A549 (cell line): ENCODE measurements around the gene GPATCH4. TPM values are rescaled to one million over a fixed set of nuclear protein-coding genes. Genes with fewer than 3 reads are reported as not detected.

Source experiments
- ATAC-seq, 2 experiments: fragments of 200-7000 bp in 1 of 2; fragments of >200 bp in 1 of 2; cut with Nextera tagmentation in 1 of 2; cut with Tn5 transposase in 1 of 2; 3 replicates each; pipeline versions ENCODE4 v1.8.0 to v1.9.1; 2018 to 2020; ENCODE audit warnings: mild to moderate bottlenecking in 1 of 2, moderate library complexity in 1 of 2
- CTCF ChIA-PET: fragments of 300-600 bp; sonication (Branson Sonifier 250); formaldehyde crosslinking; extraction: SDS; loops from one replicate; lab custom pipeline; 2021; ENCODE audit warnings: antibody characterized with exemption, inconsistent platforms; lab: Yijun Ruan, JAX
- POLR2A ChIA-PET: fragments of 350-600 bp; formaldehyde crosslinking; extraction: SDS; loops from one replicate; lab custom pipeline; 2021; ENCODE audit warnings: antibody characterized with exemption, inconsistent platforms; lab: Yijun Ruan, JAX
- DNase-seq, 2 experiments: peaks; one replicate each; pipeline versions ENCODE4 v3.0.0 to v3.0.0-alpha.2; 2011 to 2016; ENCODE audit warnings: low read depth in 1 of 2, low spot score in 1 of 2
- FAIRE-seq: peaks from 2 replicates; lab custom pipeline; 2011; peaks lifted over from hg19 to GRCh38; lab: Jason Lieb, UNC
- H3K27ac ChIP-seq, 2 experiments: fragments of >200 bp; sonication (Bioruptor Twin); formaldehyde crosslinking; 3 replicates each; pipeline ENCODE4 v1.5.1; 2016 to 2017
- H3K4me1 ChIP-seq: fragments of >200 bp; sonication (Bioruptor Twin); formaldehyde crosslinking; 3 replicates; pipeline ENCODE4 v1.6.1; 2016
- H3K4me2 ChIP-seq: fragments of >200 bp; sonication (Bioruptor Twin); formaldehyde crosslinking; 3 replicates; pipeline ENCODE4 v1.6.1; 2016
- H3K4me3 ChIP-seq: fragments of >200 bp; sonication (Bioruptor Twin); formaldehyde crosslinking; 3 replicates; pipeline ENCODE4 v1.5.1; 2016
- H3K9me3 ChIP-seq: fragments of >200 bp; sonication (Bioruptor Twin); formaldehyde crosslinking; 3 replicates; pipeline ENCODE4 v1.6.1; 2016
- CBX2 ChIP-seq: fragments of 200-600 bp; sonication (generic); IDR thresholded peaks from 2 replicates; pipeline ENCODE4 v1.6.1; 2016; ENCODE audit warnings: low read depth, mild to moderate bottlenecking, borderline replicate concordance
- CHD4 ChIP-seq: fragments of 200-600 bp; sonication (generic); IDR thresholded peaks from 2 replicates; pipeline ENCODE4 v1.6.1; 2016; ENCODE audit warnings: antibody characterized with exemption, mild to moderate bottlenecking, borderline replicate concordance
- EHMT2 ChIP-seq: fragments of 200-600 bp; sonication (generic); IDR thresholded peaks from 2 replicates; pipeline ENCODE4 v1.6.1; 2016; ENCODE audit warnings: antibody characterized with exemption, low read depth, mild to moderate bottlenecking, moderate library complexity
- ESRRA ChIP-seq: fragments of 150-350 bp; IDR thresholded peaks from 2 replicates; pipeline ENCODE4 v1.6.1; 2014; ENCODE audit warnings: mild to moderate bottlenecking, low read length, borderline replicate concordance
- FOSL2 ChIP-seq, 2 experiments: fragments of 450-650 bp in 1 of 2; fragments of >200 bp in 1 of 2; sonication (Bioruptor Twin) in 1 of 2; formaldehyde crosslinking; IDR thresholded peaks; 2 replicates each; pipeline versions ENCODE4 v1.5.0 to v1.6.1; 2016 to 2020; ENCODE audit warnings: mild to moderate bottlenecking in 1 of 2, moderate library complexity in 1 of 2
- GATA3 ChIP-seq: IDR thresholded peaks from 2 replicates; pipeline ENCODE4 v1.6.1; 2012; ENCODE audit warnings: borderline replicate concordance
- HDAC2 ChIP-seq: fragments of 200-600 bp; sonication (generic); IDR thresholded peaks from 2 replicates; pipeline ENCODE4 v1.6.1; 2016
- HEYL ChIP-seq: fragments of 250-450 bp; sonication (Bioruptor Pico); IDR thresholded peaks from 2 replicates; pipeline ENCODE4 v1.8.0; 2021; ENCODE audit warnings: mild to moderate bottlenecking, moderate library complexity
- JUN ChIP-seq, 2 experiments: fragments of >200 bp; sonication (Bioruptor Twin); formaldehyde crosslinking; IDR thresholded peaks; 2 replicates in 1 of 2; 3 replicates in 1 of 2; pipeline ENCODE4 v1.6.1; 2016 to 2017
- JUNB ChIP-seq: fragments of >200 bp; sonication (Bioruptor Twin); formaldehyde crosslinking; IDR thresholded peaks from 2 replicates; pipeline ENCODE4 v1.6.1; 2016
- KDM1A ChIP-seq: fragments of 200-600 bp; sonication (generic); IDR thresholded peaks from 2 replicates; pipeline ENCODE4 v1.6.1; 2016; ENCODE audit warnings: low read depth, mild to moderate bottlenecking
- KDM5A ChIP-seq: fragments of 200-600 bp; sonication (generic); IDR thresholded peaks from 2 replicates; pipeline ENCODE4 v1.6.1; 2016; ENCODE audit warnings: antibody characterized with exemption, mild to moderate bottlenecking
- MAFK ChIP-seq: fragments of 450-650 bp; IDR thresholded peaks from 2 replicates; pipeline ENCODE4 v1.6.1; 2014; ENCODE audit not compliant: partially characterized antibody
- MAZ ChIP-seq: fragments of 150-350 bp; IDR thresholded peaks from 2 replicates; pipeline ENCODE4 v1.6.1; 2014; ENCODE audit warnings: antibody characterized with exemption, low read depth, low read length, borderline replicate concordance
- MYC ChIP-seq: IDR thresholded peaks from 2 replicates; pipeline ENCODE4 v1.6.1; 2012; ENCODE audit warnings: mild to moderate bottlenecking, inconsistent platforms, low read length, improper control_type of control experiment, borderline replicate concordance
- NPAS2 ChIP-seq: fragments of 250-450 bp; sonication (Bioruptor Pico); IDR thresholded peaks from 2 replicates; pipeline ENCODE4 v1.8.0; 2022; ENCODE audit warnings: mild to moderate bottlenecking, moderate library complexity, borderline replicate concordance
- POLR2AphosphoS2 ChIP-seq: conservative IDR thresholded peaks from 2 replicates; pipeline ENCODE4 v1.6.1; 2012; ENCODE audit warnings: low read length, improper control_type of control experiment, inconsistent platforms
- RARB ChIP-seq: fragments of 250-450 bp; sonication (Bioruptor Pico); IDR thresholded peaks from 2 replicates; pipeline ENCODE4 v1.8.0; 2021; ENCODE audit warnings: mild to moderate bottlenecking, moderate library complexity
- SMC3 ChIP-seq: fragments of >200 bp; sonication (Bioruptor Twin); formaldehyde crosslinking; IDR thresholded peaks from 3 replicates; pipeline ENCODE4 v1.6.1; 2018; ENCODE audit warnings: inconsistent platforms
- SREBF2 ChIP-seq: fragments of 450-650 bp; IDR thresholded peaks from 2 replicates; pipeline ENCODE4 v1.6.1; 2014; ENCODE audit warnings: mild to moderate bottlenecking, moderate library complexity
- ZC3H11A ChIP-seq: fragments of 450-650 bp; IDR thresholded peaks from 2 replicates; pipeline ENCODE4 v1.6.1; 2014; ENCODE audit warnings: antibody characterized with exemption, mild to moderate bottlenecking
- ZFP36 ChIP-seq: fragments of 450-650 bp; IDR thresholded peaks from 2 replicates; pipeline ENCODE4 v1.6.1; 2014; ENCODE audit warnings: borderline replicate concordance; ENCODE audit not compliant: partially characterized antibody
- ZNF302 ChIP-seq: fragments of 250-450 bp; sonication (Bioruptor Pico); IDR thresholded peaks from 2 replicates; pipeline ENCODE4 v1.9.0; 2021; ENCODE audit warnings: inconsistent platforms, mild to moderate bottlenecking, moderate library complexity
- WGBS: methylation state at CpG from one replicate; pipeline ENCODE4 v1.1.6; 2017; ENCODE audit errors: missing lambda C conversion rate; 5-methylcytosine and 5-hydroxymethylcytosine counted together
- polyA minus RNA-seq: library from RNA; depleted of rRNA, polyadenylated mRNA; stranded (reverse); fragments of >200 nt; gene quantifications from 2 replicates; pipeline ENCODE4 v1.2.3, GENCODE V29; 2011; rRNA and poly(A)+ RNA removed
- polyA plus RNA-seq, 4 experiments: library from polyadenylated mRNA; depleted of rRNA in 3 of 4; stranded (reverse); fragments of >200 nt; fragmentation: RNase III in 1 of 4; extraction: RNeasy Plus Mini Kit Qiagen cat#74134 plus additional on column Dnase treatment in 1 of 4; gene quantifications; 2 replicates in 3 of 4; 3 replicates in 1 of 4; pipeline ENCODE4 v1.2.3, GENCODE V29; 2011 to 2017
- TF ChIP-seq, protein P1 (sequence below): fragments of 250-450 bp; sonication (Bioruptor Pico); IDR thresholded peaks from 2 replicates; pipeline ENCODE4 v1.5.0; 2020; ENCODE audit warnings: low read depth, mild to moderate bottlenecking, moderate library complexity
- TF ChIP-seq, protein P2 (sequence below): IDR thresholded peaks from 2 replicates; pipeline ENCODE4 v1.6.1; 2012
- TF ChIP-seq, protein P3 (sequence below): fragments of >200 bp; sonication (Bioruptor Twin); formaldehyde crosslinking; IDR thresholded peaks from 2 replicates; pipeline ENCODE4 v1.6.1; 2016
- TF ChIP-seq, protein P4 (sequence below): fragments of 200-600 bp; sonication (generic); IDR thresholded peaks from 2 replicates; pipeline ENCODE4 v1.6.1; 2016; ENCODE audit warnings: antibody characterized with exemption, mild to moderate bottlenecking, moderate library complexity
- TF ChIP-seq, protein P5 (sequence below): fragments of 250-450 bp; sonication (Bioruptor Pico); IDR thresholded peaks from 2 replicates; pipeline ENCODE4 v1.5.0; 2021; ENCODE audit warnings: mild to moderate bottlenecking, moderate library complexity, borderline replicate concordance
- TF ChIP-seq, protein P6 (sequence below): IDR thresholded peaks from 2 replicates; pipeline ENCODE4 v1.6.1; 2012
- TF ChIP-seq, protein P7 (sequence below): fragments of 450-650 bp; IDR thresholded peaks from 2 replicates; pipeline ENCODE4 v1.6.1; 2014; ENCODE audit warnings: antibody characterized with exemption

The GPATCH4 gene
- 68.1 and 76.1 TPM in 2 replicates for polyA plus RNA-seq (2011; rRNA removed)
- 40.7 and 41.4 TPM in 2 replicates for polyA plus RNA-seq (2012; cell fraction: cytosol; rRNA removed)
- polyA plus RNA-seq (2012; cell fraction: nucleus; rRNA removed): 23.6 and 28.2 TPM in 2 replicates
- polyA plus RNA-seq (2017; fragmentation: RNase III; extraction: RNeasy Plus Mini Kit Qiagen cat#74134 plus additional on column Dnase treatment): 85.2 to 94.7 TPM (median 85.3 TPM) in 3 replicates
- polyA minus RNA-seq: 64.1 and 79.6 TPM in 2 replicates

DNA sequence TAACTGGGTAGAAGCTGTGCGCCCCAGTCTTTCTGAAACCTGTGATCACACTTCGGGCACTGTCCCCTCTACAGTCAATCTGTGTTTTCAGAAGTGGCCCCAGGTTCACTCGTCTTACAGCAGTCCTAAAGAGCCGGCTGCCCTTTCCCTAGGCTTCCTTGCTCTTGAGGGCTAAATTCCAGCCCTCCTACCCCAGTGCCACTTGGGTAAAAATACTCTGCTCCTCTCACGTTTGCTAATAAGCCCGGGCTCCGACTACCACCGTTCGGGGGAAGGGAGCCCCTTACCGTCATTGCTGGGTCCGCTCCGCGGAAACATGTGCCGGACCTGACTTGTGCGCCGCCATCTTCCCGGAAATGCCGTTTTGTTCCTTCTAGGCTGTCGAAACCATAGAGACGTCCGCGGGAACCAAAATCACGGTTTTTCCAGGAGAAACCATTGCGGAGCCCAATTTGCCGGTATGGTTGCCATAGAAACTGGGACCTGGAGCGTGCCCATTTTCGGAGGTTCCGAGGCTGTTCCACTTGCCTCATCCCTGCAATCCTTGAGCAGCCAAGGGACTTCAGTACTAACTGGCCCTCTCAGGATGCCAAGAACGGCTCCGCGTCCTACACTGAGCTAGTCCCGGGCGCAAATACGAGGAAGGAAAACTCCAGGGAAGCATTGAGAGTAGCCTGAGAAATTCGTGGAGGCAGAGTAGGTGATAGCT is at the start of gene GPATCH4:
Gene GPATCH4 (minus strand): TSS at position 358 of the 709 bp plus-strand sequence.
- under 1% methylated on average over 30 of the region's 35 CpGs for WGBS
- FAIRE-seq (no peak), DNase-seq (peak; percentile 89 to 92), ATAC-seq (peak; percentile 86 to 87)
- ChIA-PET POLR2A (interaction anchor here (0.9 to 2.3 kb wide), 3 partner anchors 10 to 144 kb away, joined by 3 to 16 read pairs (median 10); partner anchors contain the start of genes MEF2D and NAXE), CTCF (interaction anchor here (0.5 to 5.1 kb wide), 9 partner anchors 9 to 217 kb away, joined by 3 to 23 read pairs (median 3); partner anchors contain the start of gene NAXE)
- peak within 1 kb of the TSS; percentile 80 for H3K4me2 ChIP-seq
- H3K4me3 ChIP-seq: peak within 1 kb of the TSS; percentile 77
- H3K4me1 ChIP-seq: peaks cover 19% of the 10 kb centered on the region
- peak within 1 kb of the TSS; percentile 86 to 94 for H3K27ac ChIP-seq
- H3K9me3 ChIP-seq: no peaks in the 10 kb centered on the region
- TF ChIP-seq, protein P1, sequence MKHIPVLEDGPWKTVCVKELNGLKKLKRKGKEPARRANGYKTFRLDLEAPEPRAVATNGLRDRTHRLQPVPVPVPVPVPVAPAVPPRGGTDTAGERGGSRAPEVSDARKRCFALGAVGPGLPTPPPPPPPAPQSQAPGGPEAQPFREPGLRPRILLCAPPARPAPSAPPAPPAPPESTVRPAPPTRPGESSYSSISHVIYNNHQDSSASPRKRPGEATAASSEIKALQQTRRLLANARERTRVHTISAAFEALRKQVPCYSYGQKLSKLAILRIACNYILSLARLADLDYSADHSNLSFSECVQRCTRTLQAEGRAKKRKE (CRISPR knock-in tag): 0 out of 2 replicates have a peak, but pooled peaks have one; percentile 52
- TF ChIP-seq, protein P2, sequence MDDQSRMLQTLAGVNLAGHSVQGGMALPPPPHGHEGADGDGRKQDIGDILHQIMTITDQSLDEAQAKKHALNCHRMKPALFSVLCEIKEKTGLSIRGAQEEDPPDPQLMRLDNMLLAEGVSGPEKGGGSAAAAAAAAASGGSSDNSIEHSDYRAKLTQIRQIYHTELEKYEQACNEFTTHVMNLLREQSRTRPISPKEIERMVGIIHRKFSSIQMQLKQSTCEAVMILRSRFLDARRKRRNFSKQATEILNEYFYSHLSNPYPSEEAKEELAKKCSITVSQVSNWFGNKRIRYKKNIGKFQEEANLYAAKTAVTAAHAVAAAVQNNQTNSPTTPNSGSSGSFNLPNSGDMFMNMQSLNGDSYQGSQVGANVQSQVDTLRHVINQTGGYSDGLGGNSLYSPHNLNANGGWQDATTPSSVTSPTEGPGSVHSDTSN: 0 out of 2 replicates have a peak, but pooled peaks have one; percentile 59
- TF ChIP-seq CHD4 (no peak), GATA3 (no peak; the same call in 1 of the 2 replicates), KDM5A (peak; percentile 86), JUN (IDR thresholded peaks at IDR 0.05) (peak; percentile 74 to 92), CBX2 (no peak), MAFK (no peak), ESRRA (no peak), ZNF302 (CRISPR knock-in tag) (no peak), JUNB (no peak), POLR2AphosphoS2 (no peak), SMC3 (no peak), RARB (CRISPR knock-in tag) (no peak), HEYL (CRISPR knock-in tag) (no peak), MYC (peak; percentile 97), EHMT2 (no peak), ZFP36 (no peak), NPAS2 (CRISPR knock-in tag) (no peak), MAZ (no peak), HDAC2 (no peak), ZC3H11A (no peak), SREBF2 (no peak), KDM1A (no peak), FOSL2 (IDR thresholded peaks at IDR 0.05) (no peak), FOSL2 (CRISPR knock-in tag; IDR thresholded peaks at IDR 0.05) (no peak)
- TF ChIP-seq, protein P3, sequence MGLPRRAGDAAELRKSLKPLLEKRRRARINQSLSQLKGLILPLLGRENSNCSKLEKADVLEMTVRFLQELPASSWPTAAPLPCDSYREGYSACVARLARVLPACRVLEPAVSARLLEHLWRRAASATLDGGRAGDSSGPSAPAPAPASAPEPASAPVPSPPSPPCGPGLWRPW: no peak
- TF ChIP-seq, protein P4, sequence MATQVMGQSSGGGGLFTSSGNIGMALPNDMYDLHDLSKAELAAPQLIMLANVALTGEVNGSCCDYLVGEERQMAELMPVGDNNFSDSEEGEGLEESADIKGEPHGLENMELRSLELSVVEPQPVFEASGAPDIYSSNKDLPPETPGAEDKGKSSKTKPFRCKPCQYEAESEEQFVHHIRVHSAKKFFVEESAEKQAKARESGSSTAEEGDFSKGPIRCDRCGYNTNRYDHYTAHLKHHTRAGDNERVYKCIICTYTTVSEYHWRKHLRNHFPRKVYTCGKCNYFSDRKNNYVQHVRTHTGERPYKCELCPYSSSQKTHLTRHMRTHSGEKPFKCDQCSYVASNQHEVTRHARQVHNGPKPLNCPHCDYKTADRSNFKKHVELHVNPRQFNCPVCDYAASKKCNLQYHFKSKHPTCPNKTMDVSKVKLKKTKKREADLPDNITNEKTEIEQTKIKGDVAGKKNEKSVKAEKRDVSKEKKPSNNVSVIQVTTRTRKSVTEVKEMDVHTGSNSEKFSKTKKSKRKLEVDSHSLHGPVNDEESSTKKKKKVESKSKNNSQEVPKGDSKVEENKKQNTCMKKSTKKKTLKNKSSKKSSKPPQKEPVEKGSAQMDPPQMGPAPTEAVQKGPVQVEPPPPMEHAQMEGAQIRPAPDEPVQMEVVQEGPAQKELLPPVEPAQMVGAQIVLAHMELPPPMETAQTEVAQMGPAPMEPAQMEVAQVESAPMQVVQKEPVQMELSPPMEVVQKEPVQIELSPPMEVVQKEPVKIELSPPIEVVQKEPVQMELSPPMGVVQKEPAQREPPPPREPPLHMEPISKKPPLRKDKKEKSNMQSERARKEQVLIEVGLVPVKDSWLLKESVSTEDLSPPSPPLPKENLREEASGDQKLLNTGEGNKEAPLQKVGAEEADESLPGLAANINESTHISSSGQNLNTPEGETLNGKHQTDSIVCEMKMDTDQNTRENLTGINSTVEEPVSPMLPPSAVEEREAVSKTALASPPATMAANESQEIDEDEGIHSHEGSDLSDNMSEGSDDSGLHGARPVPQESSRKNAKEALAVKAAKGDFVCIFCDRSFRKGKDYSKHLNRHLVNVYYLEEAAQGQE: no peak
- TF ChIP-seq, protein P5, sequence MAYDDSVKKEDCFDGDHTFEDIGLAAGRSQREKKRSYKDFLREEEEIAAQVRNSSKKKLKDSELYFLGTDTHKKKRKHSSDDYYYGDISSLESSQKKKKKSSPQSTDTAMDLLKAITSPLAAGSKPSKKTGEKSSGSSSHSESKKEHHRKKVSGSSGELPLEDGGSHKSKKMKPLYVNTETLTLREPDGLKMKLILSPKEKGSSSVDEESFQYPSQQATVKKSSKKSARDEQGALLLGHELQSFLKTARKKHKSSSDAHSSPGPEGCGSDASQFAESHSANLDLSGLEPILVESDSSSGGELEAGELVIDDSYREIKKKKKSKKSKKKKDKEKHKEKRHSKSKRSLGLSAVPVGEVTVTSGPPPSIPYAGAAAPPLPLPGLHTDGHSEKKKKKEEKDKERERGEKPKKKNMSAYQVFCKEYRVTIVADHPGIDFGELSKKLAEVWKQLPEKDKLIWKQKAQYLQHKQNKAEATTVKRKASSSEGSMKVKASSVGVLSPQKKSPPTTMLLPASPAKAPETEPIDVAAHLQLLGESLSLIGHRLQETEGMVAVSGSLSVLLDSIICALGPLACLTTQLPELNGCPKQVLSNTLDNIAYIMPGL (CRISPR knock-in tag): 0 out of 2 replicates have a peak, but pooled peaks have one; percentile 63
- TF ChIP-seq, protein P6, sequence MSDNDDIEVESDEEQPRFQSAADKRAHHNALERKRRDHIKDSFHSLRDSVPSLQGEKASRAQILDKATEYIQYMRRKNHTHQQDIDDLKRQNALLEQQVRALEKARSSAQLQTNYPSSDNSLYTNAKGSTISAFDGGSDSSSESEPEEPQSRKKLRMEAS: peak; percentile 99
- TF ChIP-seq, protein P7, sequence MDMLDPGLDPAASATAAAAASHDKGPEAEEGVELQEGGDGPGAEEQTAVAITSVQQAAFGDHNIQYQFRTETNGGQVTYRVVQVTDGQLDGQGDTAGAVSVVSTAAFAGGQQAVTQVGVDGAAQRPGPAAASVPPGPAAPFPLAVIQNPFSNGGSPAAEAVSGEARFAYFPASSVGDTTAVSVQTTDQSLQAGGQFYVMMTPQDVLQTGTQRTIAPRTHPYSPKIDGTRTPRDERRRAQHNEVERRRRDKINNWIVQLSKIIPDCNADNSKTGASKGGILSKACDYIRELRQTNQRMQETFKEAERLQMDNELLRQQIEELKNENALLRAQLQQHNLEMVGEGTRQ: no peak
